Activated naive CD8-positive, alpha-beta T cell treated with anti-CD3 and anti-CD28 coated beads, Interleukin-2, amount 50 U/mL, for 24 hours (primary cell): ENCODE results near the gene LENG8.
"Not testable (repeated sequence)": the region's sequence is repeated elsewhere in the genome, so short reads cannot be mapped to it uniquely, and the experiment has no call there.

Source experiments
- ATAC-seq: fragments of 150-1000 bp; cut with Tn5 transposase; one replicate; pipeline ENCODE4 v1.10.0; 2021
- DNase-seq: peaks from one replicate; pipeline ENCODE4 v3.0.0; 2021
- H3K27ac Mint-ChIP-seq: one replicate; pipeline ENCODE4 v1.8.0; 2021; ENCODE audit warnings: mild to moderate bottlenecking, mixed read lengths
- H3K27me3 Mint-ChIP-seq: one replicate; pipeline ENCODE4 v1.8.0; 2021; ENCODE audit warnings: mixed read lengths
- H3K36me3 Mint-ChIP-seq: one replicate; pipeline ENCODE4 v1.8.0; 2021; ENCODE audit warnings: low read depth, mixed read lengths
- H3K4me1 Mint-ChIP-seq: one replicate; pipeline ENCODE4 v1.8.0; 2021; ENCODE audit warnings: mixed read lengths
- H3K4me3 Mint-ChIP-seq: one replicate; pipeline ENCODE4 v1.8.0; 2021; ENCODE audit warnings: mild to moderate bottlenecking, moderate library complexity, mixed read lengths
- H3K9me3 Mint-ChIP-seq: one replicate; pipeline ENCODE4 v1.8.0; 2021; ENCODE audit warnings: mixed read lengths

The LENG8 gene

DNA sequence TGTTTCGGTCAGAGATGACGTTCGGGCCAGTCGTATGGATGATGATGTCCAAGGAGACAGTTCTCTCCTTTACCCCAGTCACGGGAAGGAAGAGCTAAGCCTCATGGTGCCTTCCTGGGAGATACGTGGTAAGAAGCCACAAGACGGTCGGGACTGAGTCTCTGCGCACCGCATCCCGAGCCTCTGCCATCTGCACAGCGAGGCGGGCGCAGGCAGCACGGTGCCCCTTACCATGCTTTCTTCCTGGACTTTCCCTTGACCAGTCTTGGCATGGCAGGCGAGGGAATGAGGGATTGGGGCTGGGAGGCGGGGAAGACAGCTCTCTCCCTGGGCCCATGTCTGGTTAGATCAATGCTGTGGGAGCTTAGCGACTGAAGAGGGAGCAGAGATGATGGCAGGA is 43.6 kb downstream of the LENG8 start:
- H3K36me3 Mint-ChIP-seq, result no peaks in the 10 kb centered on the region
- no peaks in the 10 kb centered on the region for H3K9me3 Mint-ChIP-seq
- peaks cover 3% of the 10 kb centered on the region for H3K4me1 Mint-ChIP-seq
- peaks cover 42% of the 10 kb centered on the region for H3K27me3 Mint-ChIP-seq
- H3K4me3 Mint-ChIP-seq, result no peak overlapping the region
- ATAC-seq (no peak), DNase-seq (no peak)
- H3K27ac Mint-ChIP-seq, result no peak overlapping the region

GRCh38 chr19:54493056-54493455 is 44.1 kb downstream of the LENG8 start:
- H3K27ac Mint-ChIP-seq, result not testable (repeated sequence)

DNA sequence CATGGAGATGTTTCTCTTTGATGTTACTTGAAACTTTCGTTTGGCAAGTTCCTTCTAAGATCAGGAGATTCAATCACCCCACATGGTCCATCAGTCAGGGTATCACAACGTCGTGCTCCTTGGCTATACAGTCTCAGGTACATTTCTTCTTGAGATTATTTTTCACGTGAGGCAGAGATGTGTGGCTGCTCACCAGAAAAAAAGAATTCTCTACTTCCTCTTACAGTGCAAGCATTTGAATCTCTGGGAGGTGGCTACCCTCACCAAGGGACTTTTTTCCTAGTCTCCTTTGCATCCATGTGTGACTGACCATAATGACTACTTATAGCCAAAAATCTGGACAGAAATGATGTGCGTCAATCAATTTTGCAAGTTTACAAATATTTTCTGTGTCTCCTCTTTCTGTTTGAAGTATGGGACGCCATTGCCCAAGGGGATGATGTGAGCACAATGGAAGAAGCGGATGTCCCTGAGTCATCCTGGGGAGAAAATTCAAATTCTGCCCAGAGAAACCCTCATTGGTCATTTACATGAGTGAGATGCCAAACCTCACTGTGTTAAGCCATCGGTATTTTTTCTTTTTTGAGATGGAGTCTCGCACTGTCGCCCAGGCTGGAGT is 45.1 kb downstream of the LENG8 start:
- H3K27me3 Mint-ChIP-seq, result peaks cover 45% of the 10 kb centered on the region
- no peak overlapping the region for H3K27ac Mint-ChIP-seq
- no peak for DNase-seq
- H3K4me3 Mint-ChIP-seq, result no peak overlapping the region
- no peak for ATAC-seq
- H3K9me3 Mint-ChIP-seq, result no peaks in the 10 kb centered on the region
- no peaks in the 10 kb centered on the region for H3K36me3 Mint-ChIP-seq
- H3K4me1 Mint-ChIP-seq, result peaks cover 14% of the 10 kb centered on the region

More at GRCh38 chr19:54493056-54493455, 44.1 kb downstream of the LENG8 start:
- H3K27me3 Mint-ChIP-seq, result peaks cover 43% of the 10 kb centered on the region
- H3K4me3 Mint-ChIP-seq, DNase-seq, H3K9me3 Mint-ChIP-seq, H3K4me1 Mint-ChIP-seq, H3K36me3 Mint-ChIP-seq, ATAC-seq: not testable (repeated sequence)

DNA sequence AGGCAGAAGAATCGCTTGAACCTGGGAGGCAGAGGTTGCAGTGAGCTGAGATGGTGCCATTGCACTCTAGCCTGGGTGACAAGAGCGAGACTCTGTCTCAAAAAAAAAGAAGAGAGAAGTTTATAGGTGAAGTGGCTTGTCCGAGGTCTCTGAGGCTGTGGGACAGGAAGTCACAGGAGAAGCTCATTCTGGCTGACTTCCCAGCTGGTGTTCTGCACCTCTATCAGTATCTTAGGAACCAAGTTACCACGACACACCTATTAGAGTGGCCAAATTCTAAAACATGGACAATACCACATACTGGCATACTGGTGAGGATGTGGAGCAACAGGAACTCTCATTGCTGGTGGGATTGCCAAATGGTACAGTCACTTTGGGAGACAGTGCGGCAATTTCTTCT is 46.3 kb downstream of the LENG8 start:
- H3K9me3 Mint-ChIP-seq, ATAC-seq, H3K27ac Mint-ChIP-seq, H3K36me3 Mint-ChIP-seq, DNase-seq, H3K4me3 Mint-ChIP-seq: not testable (repeated sequence)
- Mint-ChIP-seq H3K27me3 (peaks cover 50% of the 10 kb centered on the region), H3K4me1 (peaks cover 18% of the 10 kb centered on the region)

DNA sequence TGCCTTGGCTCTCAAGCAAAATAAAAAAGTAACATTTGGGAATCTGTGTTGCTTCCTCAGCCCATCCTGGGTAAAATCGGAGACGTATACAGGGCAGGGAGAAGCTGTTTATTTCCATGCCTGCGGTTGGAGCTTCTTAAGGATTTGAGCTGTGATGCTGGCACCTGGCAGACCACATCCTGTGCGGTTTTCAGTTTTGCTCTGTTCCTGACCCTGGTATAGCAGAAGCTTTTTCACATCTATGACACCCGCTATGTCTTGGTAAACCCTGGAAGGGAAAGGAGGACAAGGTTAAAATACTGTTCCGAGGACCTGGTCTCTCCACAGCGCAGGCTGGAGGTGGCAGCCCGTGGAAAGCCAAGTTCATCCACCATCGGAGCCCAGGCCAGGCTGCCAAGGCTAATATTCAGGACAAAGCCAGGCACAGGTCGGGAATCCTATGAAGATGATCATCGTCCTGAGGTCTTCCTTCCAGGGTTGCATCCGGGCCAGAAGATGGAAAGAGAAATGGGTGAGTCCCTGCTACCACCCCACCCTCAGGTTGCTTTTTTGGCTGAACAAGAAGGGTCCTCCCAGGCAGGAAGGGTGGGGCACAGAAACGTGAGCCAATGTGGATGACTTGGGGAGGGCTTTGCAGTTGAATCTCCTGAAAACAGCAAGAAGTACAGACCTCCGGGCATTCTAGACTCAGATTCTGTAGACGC is 48.9 kb downstream of the LENG8 start:
- H3K27me3 Mint-ChIP-seq, result peaks cover 44% of the 10 kb centered on the region
- not testable (repeated sequence) for H3K9me3 Mint-ChIP-seq, H3K36me3 Mint-ChIP-seq, H3K27ac Mint-ChIP-seq, DNase-seq, H3K4me3 Mint-ChIP-seq
- ATAC-seq, result peak; percentile 57
- H3K4me1 Mint-ChIP-seq, result peaks cover 26% of the 10 kb centered on the region

GRCh38 chr19:54498451-54498772 is 49.4 kb downstream of the LENG8 start:
- peaks cover 26% of the 10 kb centered on the region for H3K4me1 Mint-ChIP-seq
- H3K27ac Mint-ChIP-seq, ATAC-seq, H3K4me3 Mint-ChIP-seq, H3K9me3 Mint-ChIP-seq, DNase-seq, H3K36me3 Mint-ChIP-seq: not testable (repeated sequence)
- peaks cover 41% of the 10 kb centered on the region for H3K27me3 Mint-ChIP-seq

- no peaks in the 10 kb centered on the region for H3K9me3 Mint-ChIP-seq
- DNase-seq, result peak; percentile 19
- H3K36me3 Mint-ChIP-seq, result no peaks in the 10 kb centered on the region
- peak; percentile 78 for ATAC-seq
- peaks cover 28% of the 10 kb centered on the region for H3K4me1 Mint-ChIP-seq
- no peak within 1 kb of the TSS for H3K27ac Mint-ChIP-seq
- H3K27me3 Mint-ChIP-seq, result peaks cover 32% of the 10 kb centered on the region
- peak within 1 kb of the TSS; percentile 29 for H3K4me3 Mint-ChIP-seq
Observed at GRCh38 chr19:54502518-54503048, 53.6 kb downstream of the LENG8 start, which contains the start of gene LAIR2. LAIR2 (plus strand) TSS chr19:54502831; CDS start chr19:54502919, 88 bp downstream.

- peaks cover 16% of the 10 kb centered on the region for H3K4me1 Mint-ChIP-seq
- peaks cover 18% of the 10 kb centered on the region for H3K27me3 Mint-ChIP-seq
- not testable (repeated sequence) for H3K36me3 Mint-ChIP-seq, H3K27ac Mint-ChIP-seq, H3K4me3 Mint-ChIP-seq, ATAC-seq, DNase-seq, H3K9me3 Mint-ChIP-seq
Observed at GRCh38 chr19:54505542-54505941, 56.5 kb downstream of the LENG8 start.

DNA sequence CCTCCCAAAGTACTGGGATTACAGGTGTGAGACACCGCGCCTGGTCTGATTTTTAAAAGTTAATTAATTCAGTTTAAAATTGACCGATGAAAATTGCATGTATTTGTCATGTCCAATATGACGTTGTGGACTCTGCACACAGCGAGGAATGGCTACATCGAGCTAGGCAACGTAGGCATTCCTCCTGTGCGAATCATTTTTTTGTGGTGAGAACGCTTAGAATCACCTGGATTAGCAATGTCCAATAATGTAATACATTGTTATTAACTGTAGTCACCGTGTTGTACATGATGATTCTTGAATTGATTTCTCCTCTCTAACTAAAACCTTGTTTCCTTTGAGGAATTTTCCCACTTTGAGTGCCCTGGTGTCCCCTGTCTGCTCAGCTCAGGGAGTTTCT is 57.1 kb downstream of the LENG8 start:
- no peak overlapping the region for H3K27ac Mint-ChIP-seq
- H3K9me3 Mint-ChIP-seq, result no peaks in the 10 kb centered on the region
- H3K4me1 Mint-ChIP-seq, result peaks cover 16% of the 10 kb centered on the region
- peaks cover 16% of the 10 kb centered on the region for H3K27me3 Mint-ChIP-seq
- H3K36me3 Mint-ChIP-seq, result no peaks in the 10 kb centered on the region
- no peak for ATAC-seq
- no peak for DNase-seq
- no peak overlapping the region for H3K4me3 Mint-ChIP-seq

GRCh38 chr19:54507038-54507717 is 58.2 kb downstream of the LENG8 start:
- H3K27me3 Mint-ChIP-seq, result peaks cover 15% of the 10 kb centered on the region
- H3K36me3 Mint-ChIP-seq, H3K4me3 Mint-ChIP-seq, DNase-seq, H3K9me3 Mint-ChIP-seq, H3K27ac Mint-ChIP-seq: not testable (repeated sequence)
- peaks cover 15% of the 10 kb centered on the region for H3K4me1 Mint-ChIP-seq
- peak; percentile 35 for ATAC-seq

DNA sequence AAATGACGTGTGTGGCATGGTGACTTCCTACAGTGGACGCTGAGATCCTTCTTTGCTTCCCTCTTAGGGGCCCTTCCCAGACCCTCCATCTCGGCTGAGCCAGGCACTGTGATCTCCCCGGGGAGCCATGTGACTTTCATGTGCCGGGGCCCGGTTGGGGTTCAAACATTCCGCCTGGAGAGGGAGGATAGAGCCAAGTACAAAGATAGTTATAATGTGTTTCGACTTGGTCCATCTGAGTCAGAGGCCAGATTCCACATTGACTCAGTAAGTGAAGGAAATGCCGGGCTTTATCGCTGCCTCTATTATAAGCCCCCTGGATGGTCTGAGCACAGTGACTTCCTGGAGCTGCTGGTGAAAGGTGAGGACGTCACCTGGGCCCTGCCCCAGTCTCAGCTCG is 58.8 kb downstream of the LENG8 start:
- Mint-ChIP-seq H3K36me3 (no peaks in the 10 kb centered on the region), H3K27me3 (peaks cover 15% of the 10 kb centered on the region), H3K4me1 (peaks cover 8% of the 10 kb centered on the region), H3K9me3 (no peaks in the 10 kb centered on the region), H3K27ac (no peak overlapping the region), H3K4me3 (no peak overlapping the region)
- DNase-seq (no peak), ATAC-seq (no peak)

DNA sequence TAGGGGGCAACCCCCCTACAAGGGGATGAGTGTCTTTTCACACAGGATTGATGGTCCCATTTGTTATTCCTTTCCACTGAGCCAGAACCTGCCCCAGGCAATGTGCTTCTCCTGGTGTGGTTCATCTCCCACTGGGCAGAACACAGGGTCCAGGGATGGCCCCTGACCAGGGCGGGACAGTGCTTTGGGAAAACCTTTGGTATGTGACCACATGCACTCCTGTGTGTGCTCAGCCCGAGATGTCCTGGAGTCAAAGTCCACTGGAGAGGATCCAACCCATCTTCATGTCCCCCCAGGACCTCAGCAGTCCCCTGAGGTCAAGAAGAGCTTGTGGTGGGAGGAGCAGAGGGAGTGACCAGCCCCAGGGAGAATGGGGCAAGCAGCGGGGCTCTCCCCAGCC is 59.5 kb downstream of the LENG8 start:
- H3K4me1 Mint-ChIP-seq, H3K36me3 Mint-ChIP-seq, H3K9me3 Mint-ChIP-seq, DNase-seq, H3K4me3 Mint-ChIP-seq, ATAC-seq, H3K27ac Mint-ChIP-seq: not testable (repeated sequence)
- H3K27me3 Mint-ChIP-seq, result peaks cover 21% of the 10 kb centered on the region

DNA sequence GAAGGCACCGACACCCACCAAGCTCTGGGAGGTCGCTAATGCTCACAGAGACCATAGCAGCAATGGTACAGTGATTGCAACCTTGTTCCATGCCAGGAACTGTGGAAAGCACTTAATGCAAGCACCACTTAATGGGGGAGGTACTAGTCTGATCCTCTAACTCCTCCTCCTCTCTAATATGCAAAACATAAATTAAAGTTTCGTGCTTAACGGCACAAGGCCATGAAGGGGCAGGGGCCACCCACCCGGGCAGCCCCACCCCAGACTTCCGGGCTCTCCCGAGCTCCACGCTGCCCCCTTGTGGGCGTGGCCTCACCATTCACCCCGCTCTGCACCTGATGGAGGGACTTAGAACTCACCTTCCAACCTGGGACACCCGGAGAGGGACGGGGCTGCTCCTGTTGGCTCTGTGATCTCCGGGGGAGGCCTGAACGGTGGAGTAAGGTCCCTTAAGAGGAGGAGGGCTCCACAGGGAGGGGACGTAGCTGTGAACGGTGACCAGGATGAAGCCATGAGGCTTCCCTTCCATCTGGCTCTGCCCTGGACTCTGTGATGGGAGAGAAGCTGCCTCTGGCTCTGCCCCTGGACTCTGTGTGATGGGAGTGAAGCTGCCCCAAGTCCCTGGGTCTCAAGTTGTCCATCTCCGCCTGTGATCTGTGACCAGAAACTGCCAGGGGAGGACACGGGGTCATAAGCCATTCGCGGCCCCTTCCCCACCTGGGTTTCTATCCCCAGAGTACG is 60.4 kb downstream of the LENG8 start:
- H3K27ac Mint-ChIP-seq, H3K4me3 Mint-ChIP-seq, H3K36me3 Mint-ChIP-seq, H3K9me3 Mint-ChIP-seq, H3K4me1 Mint-ChIP-seq: not testable (repeated sequence)
- ATAC-seq (peak; percentile 72), DNase-seq (peak; percentile 20)
- H3K27me3 Mint-ChIP-seq, result peaks cover 21% of the 10 kb centered on the region
